SK-N-SH (cell line): ENCODE results near the gene LRP6. TPM values are rescaled to one million over a fixed set of nuclear protein-coding genes. Genes with fewer than 3 reads are reported as not detected.

Experiments used
- CTCF ChIA-PET: fragments of 300-600, 350-600 bp; formaldehyde crosslinking; extraction: SDS; loops from one replicate; lab custom pipeline; 2021; lab: Yijun Ruan, JAX
- POLR2A ChIA-PET: fragments of 350-600 bp; sonication (Branson Sonifier 250); formaldehyde crosslinking; extraction: SDS; loops from one replicate; lab custom pipeline; 2020; ENCODE audit warnings: antibody characterized with exemption, inconsistent platforms; lab: Yijun Ruan, JAX
- DNase-seq: peaks from one replicate; pipeline ENCODE4 v3.0.0; 2012
- H2AFZ ChIP-seq: fragments of 200-600 bp; sonication (generic); 2 replicates; pipeline ENCODE4 v1.8.1; 2016; ENCODE audit warnings: antibody characterized with exemption, mild to moderate bottlenecking, low read depth
- H3F3A ChIP-seq: fragments of 200-600 bp; sonication (generic); replicated peaks from 2 replicates; pipeline ENCODE3; 2016; ENCODE audit warnings: antibody characterized with exemption, mild to moderate bottlenecking; ENCODE audit not compliant: insufficient read depth
- H3K27ac ChIP-seq, 2 experiments: fragments of 200-500 bp in 1 of 2; fragments of 200-600 bp in 1 of 2; sonication (Bioruptor generic) in 1 of 2; sonication (generic), shearing (Covaris generic) in 1 of 2; 2 replicates each; pipeline versions ENCODE4 v1.5.1 to v1.6.1; 2014 to 2016; ENCODE audit warnings: low read depth in 2 of 2, inconsistent platforms in 1 of 2, low read length in 1 of 2, mild to moderate bottlenecking in 1 of 2, mixed read lengths in 1 of 2
- H3K27me3 ChIP-seq: fragments of 200-600 bp; sonication (generic), shearing (Covaris generic); 2 replicates; pipeline ENCODE4 v1.6.1; 2016; ENCODE audit warnings: mixed run types; ENCODE audit not compliant: insufficient read depth
- H3K36me3 ChIP-seq, 2 experiments: fragments of 200-500 bp in 1 of 2; fragments of 200-600 bp in 1 of 2; sonication (Bioruptor generic) in 1 of 2; sonication (generic) in 1 of 2; replicated peaks in 1 of 2; 2 replicates each; pipeline versions ENCODE3 to v1.5.1; 2014 to 2016; ENCODE audit warnings: low read length in 1 of 2, mild to moderate bottlenecking in 1 of 2; ENCODE audit not compliant: insufficient read depth in 2 of 2, control insufficient read depth in 1 of 2
- H3K4me1 ChIP-seq, 2 experiments: fragments of 200-500 bp in 1 of 2; fragments of 200-600 bp in 1 of 2; sonication (Bioruptor generic) in 1 of 2; sonication (generic), shearing (Covaris generic) in 1 of 2; 2 replicates each; pipeline versions ENCODE4 v1.5.1 to v1.6.1; 2014 to 2016; ENCODE audit warnings: low read depth in 1 of 2, low read length in 1 of 2, mixed run types in 1 of 2; ENCODE audit not compliant: insufficient read depth in 2 of 2, control insufficient read depth in 1 of 2
- H3K4me2 ChIP-seq: fragments of 200-600 bp; sonication (generic), shearing (Covaris generic); 2 replicates; pipeline ENCODE4 v1.6.1; 2017; ENCODE audit warnings: mixed run types
- H3K4me3 ChIP-seq, 2 experiments: fragments of 200-500 bp in 1 of 2; fragments of 200-600 bp in 1 of 2; sonication (Bioruptor generic) in 1 of 2; sonication (generic), shearing (Covaris generic) in 1 of 2; 2 replicates each; pipeline versions ENCODE4 v1.5.1 to v1.8.1; 2014 to 2016; ENCODE audit warnings: low read depth in 2 of 2, inconsistent platforms in 1 of 2, low read length in 1 of 2, mild to moderate bottlenecking in 1 of 2, mixed read lengths in 1 of 2, moderate library complexity in 1 of 2
- H3K79me2 ChIP-seq: fragments of 200-600 bp; sonication (generic); 2 replicates; pipeline ENCODE4 v1.8.1; 2017; ENCODE audit warnings: mild to moderate bottlenecking; ENCODE audit not compliant: insufficient read depth
- H3K9ac ChIP-seq: fragments of 200-600 bp; sonication (generic); 2 replicates; pipeline ENCODE4 v1.6.1; 2017; ENCODE audit warnings: mixed run types
- H3K9me2 ChIP-seq: fragments of 200-600 bp; sonication (generic); 2 replicates; pipeline ENCODE4 v1.6.1; 2017; ENCODE audit warnings: mixed run types
- H3K9me3 ChIP-seq: fragments of 200-600 bp; sonication (generic); 2 replicates; pipeline ENCODE4 v1.6.1; 2017; ENCODE audit warnings: mixed run types, mild to moderate bottlenecking, moderate library complexity
- H4K20me1 ChIP-seq: fragments of 200-600 bp; sonication (generic); 2 replicates; pipeline ENCODE4 v1.6.1; 2017; ENCODE audit warnings: mild to moderate bottlenecking, mixed run types; ENCODE audit not compliant: insufficient read depth
- EP300 ChIP-seq, 2 experiments: IDR thresholded peaks; 2 replicates each; pipeline versions ENCODE4 v1.4.0 to v1.6.1; 2012; ENCODE audit warnings: borderline replicate concordance in 1 of 2, low read depth in 1 of 2, low read length in 1 of 2
- EZH2phosphoT487 ChIP-seq: fragments of 200-600 bp; sonication (generic); IDR thresholded peaks from 2 replicates; pipeline ENCODE4 v1.6.1; 2017; ENCODE audit warnings: low read depth, mixed run types, mild to moderate bottlenecking, antibody characterized with exemption, moderate library complexity, borderline replicate concordance
- GATA2 ChIP-seq: sonication (generic); formaldehyde crosslinking; IDR thresholded peaks from 2 replicates; pipeline ENCODE4 v1.5.0; 2020; ENCODE audit warnings: mild to moderate bottlenecking, missing genetic modification reagents
- JUND ChIP-seq: IDR thresholded peaks from 2 replicates; pipeline ENCODE4 v1.4.0; 2012
- MXI1 ChIP-seq: IDR thresholded peaks from 2 replicates; pipeline ENCODE4 v1.6.1; 2012; ENCODE audit warnings: mild to moderate bottlenecking, low read depth, low read length, improper control_type of control experiment
- NFIC ChIP-seq: IDR thresholded peaks from 2 replicates; pipeline ENCODE4 v1.4.0; 2012; ENCODE audit warnings: borderline replicate concordance
- NRF1 ChIP-seq: IDR thresholded peaks from 2 replicates; pipeline ENCODE4 v1.6.1; 2012; ENCODE audit warnings: low read depth, mild to moderate bottlenecking, low read length
- POLR2AphosphoS5 ChIP-seq: IDR thresholded peaks from 2 replicates; pipeline ENCODE4 v1.6.1; 2012; ENCODE audit warnings: low read depth, low read length
- RAD21 ChIP-seq: IDR thresholded peaks from 2 replicates; pipeline ENCODE4 v1.6.1; 2012; ENCODE audit warnings: mild to moderate bottlenecking, low read length
- RCOR1 ChIP-seq: fragments of 150-350 bp; IDR thresholded peaks from 2 replicates; pipeline ENCODE4 v1.6.1; 2017; ENCODE audit warnings: antibody characterized with exemption, low read length
- RXRA ChIP-seq: IDR thresholded peaks from 2 replicates; pipeline ENCODE4 v1.4.0; 2012; ENCODE audit warnings: low read depth, mild to moderate bottlenecking, borderline replicate concordance
- SIN3A ChIP-seq: IDR thresholded peaks from 2 replicates; pipeline ENCODE4 v1.6.1; 2012; ENCODE audit warnings: low read depth, mild to moderate bottlenecking, low read length, moderate library complexity, borderline replicate concordance
- SMC3 ChIP-seq: IDR thresholded peaks from 2 replicates; pipeline ENCODE4 v1.6.1; 2012; ENCODE audit warnings: low read depth, low read length, improper control_type of control experiment
- TCF12 ChIP-seq: IDR thresholded peaks from 2 replicates; pipeline ENCODE4 v1.4.0; 2012
- TEAD4 ChIP-seq: IDR thresholded peaks from 2 replicates; pipeline ENCODE4 v1.4.0; 2012; ENCODE audit warnings: mild to moderate bottlenecking, borderline replicate concordance; ENCODE audit not compliant: insufficient read depth
- YY1 ChIP-seq: IDR thresholded peaks from 2 replicates; pipeline ENCODE4 v1.4.0; 2012; ENCODE audit warnings: low read depth, mild to moderate bottlenecking
- WGBS: methylation state at CpG from one replicate; pipeline ENCODE4 v1.1.6; 2017; ENCODE audit warnings: low lambda C conversion rate; 5-methylcytosine and 5-hydroxymethylcytosine counted together
- polyA plus RNA-seq, 3 experiments: library from polyadenylated mRNA; depleted of rRNA; stranded (reverse); fragments of >200 nt; gene quantifications; 2 replicates each; pipeline ENCODE4 v1.2.3, GENCODE V29; 2012
- TF ChIP-seq, protein P1 (sequence below): fragments of 200-600 bp; sonication (generic); IDR thresholded peaks from 2 replicates; pipeline ENCODE4 v1.6.1; 2017; ENCODE audit warnings: antibody characterized with exemption, mild to moderate bottlenecking, moderate library complexity
- TF ChIP-seq, protein P2 (sequence below): fragments of 150-350 bp; IDR thresholded peaks from 2 replicates; pipeline ENCODE4 v1.6.1; 2016; ENCODE audit warnings: mild to moderate bottlenecking, low read depth, low read length
- TF ChIP-seq, protein P3 (sequence below): fragments of 150-350 bp; IDR thresholded peaks from 2 replicates; pipeline ENCODE4 v1.6.1; 2017; ENCODE audit warnings: antibody characterized with exemption, low read length, low read depth, borderline replicate concordance

The LRP6 gene
- polyA plus RNA-seq, 1 of the 3 experiments (the other 2 are of a cell fraction), result 13.7 TPM

DNA sequence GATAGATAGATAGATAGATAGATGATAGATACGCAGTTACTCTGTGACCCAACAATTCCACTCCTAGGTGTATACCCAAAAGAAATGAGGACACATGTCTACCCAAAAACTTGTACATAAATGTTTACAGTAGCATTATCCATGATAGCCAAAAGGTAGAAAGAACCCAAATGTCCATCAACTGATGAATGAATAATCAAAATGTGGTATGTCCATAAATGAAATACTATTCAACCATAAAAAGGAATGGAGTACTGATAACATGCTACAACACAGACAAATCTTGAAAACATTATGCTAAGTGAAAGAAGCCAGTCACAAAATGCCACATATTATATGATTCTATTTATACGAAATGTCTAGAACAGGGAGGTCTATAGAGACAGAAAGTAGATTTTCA lies 36.1 kb upstream of the LRP6 start:
- no peaks in the 10 kb centered on the region for H3K79me2 ChIP-seq
- no peaks in the 10 kb centered on the region for H3K36me3 ChIP-seq
- ChIA-PET POLR2A (no interaction called here), CTCF (no interaction called here)
- TF ChIP-seq TEAD4 (no peak), NRF1 (no peak), POLR2AphosphoS5 (no peak), RAD21 (no peak), YY1 (no peak), EP300 (IDR thresholded peaks at IDR 0.05; ENCODE audit: borderline replicate concordance in 1 of 2, low read depth in 1 of 2, low read length in 1 of 2) (no peak), EZH2phosphoT487 (no peak), GATA2 (CRISPR knock-in tag) (no peak), MXI1 (no peak), RXRA (no peak), JUND (no peak), NFIC (no peak), SIN3A (no peak), SMC3 (no peak), RCOR1 (no peak), TCF12 (no peak)
- TF ChIP-seq, protein P1, sequence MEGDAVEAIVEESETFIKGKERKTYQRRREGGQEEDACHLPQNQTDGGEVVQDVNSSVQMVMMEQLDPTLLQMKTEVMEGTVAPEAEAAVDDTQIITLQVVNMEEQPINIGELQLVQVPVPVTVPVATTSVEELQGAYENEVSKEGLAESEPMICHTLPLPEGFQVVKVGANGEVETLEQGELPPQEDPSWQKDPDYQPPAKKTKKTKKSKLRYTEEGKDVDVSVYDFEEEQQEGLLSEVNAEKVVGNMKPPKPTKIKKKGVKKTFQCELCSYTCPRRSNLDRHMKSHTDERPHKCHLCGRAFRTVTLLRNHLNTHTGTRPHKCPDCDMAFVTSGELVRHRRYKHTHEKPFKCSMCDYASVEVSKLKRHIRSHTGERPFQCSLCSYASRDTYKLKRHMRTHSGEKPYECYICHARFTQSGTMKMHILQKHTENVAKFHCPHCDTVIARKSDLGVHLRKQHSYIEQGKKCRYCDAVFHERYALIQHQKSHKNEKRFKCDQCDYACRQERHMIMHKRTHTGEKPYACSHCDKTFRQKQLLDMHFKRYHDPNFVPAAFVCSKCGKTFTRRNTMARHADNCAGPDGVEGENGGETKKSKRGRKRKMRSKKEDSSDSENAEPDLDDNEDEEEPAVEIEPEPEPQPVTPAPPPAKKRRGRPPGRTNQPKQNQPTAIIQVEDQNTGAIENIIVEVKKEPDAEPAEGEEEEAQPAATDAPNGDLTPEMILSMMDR, result no peak
- TF ChIP-seq, protein P2, sequence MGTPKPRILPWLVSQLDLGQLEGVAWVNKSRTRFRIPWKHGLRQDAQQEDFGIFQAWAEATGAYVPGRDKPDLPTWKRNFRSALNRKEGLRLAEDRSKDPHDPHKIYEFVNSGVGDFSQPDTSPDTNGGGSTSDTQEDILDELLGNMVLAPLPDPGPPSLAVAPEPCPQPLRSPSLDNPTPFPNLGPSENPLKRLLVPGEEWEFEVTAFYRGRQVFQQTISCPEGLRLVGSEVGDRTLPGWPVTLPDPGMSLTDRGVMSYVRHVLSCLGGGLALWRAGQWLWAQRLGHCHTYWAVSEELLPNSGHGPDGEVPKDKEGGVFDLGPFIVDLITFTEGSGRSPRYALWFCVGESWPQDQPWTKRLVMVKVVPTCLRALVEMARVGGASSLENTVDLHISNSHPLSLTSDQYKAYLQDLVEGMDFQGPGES, result no peak
- TF ChIP-seq, protein P3, sequence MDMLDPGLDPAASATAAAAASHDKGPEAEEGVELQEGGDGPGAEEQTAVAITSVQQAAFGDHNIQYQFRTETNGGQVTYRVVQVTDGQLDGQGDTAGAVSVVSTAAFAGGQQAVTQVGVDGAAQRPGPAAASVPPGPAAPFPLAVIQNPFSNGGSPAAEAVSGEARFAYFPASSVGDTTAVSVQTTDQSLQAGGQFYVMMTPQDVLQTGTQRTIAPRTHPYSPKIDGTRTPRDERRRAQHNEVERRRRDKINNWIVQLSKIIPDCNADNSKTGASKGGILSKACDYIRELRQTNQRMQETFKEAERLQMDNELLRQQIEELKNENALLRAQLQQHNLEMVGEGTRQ, result no peak
- H2AFZ ChIP-seq, result no peak overlapping the region
- H3F3A ChIP-seq, result no peaks in the 10 kb centered on the region
- H3K4me2 ChIP-seq, result no peak overlapping the region
- no peaks in the 10 kb centered on the region for H3K27me3 ChIP-seq
- no peak overlapping the region for H3K9ac ChIP-seq
- H3K9me3 ChIP-seq, result no peaks in the 10 kb centered on the region
- 93% methylated on average over 2 of the region's 2 CpGs for WGBS
- no peak overlapping the region for H3K27ac ChIP-seq
- H3K4me3 ChIP-seq, result no peak overlapping the region
- no peaks in the 10 kb centered on the region for H4K20me1 ChIP-seq
- no peaks in the 10 kb centered on the region for H3K9me2 ChIP-seq
- no peak for DNase-seq
- no peaks in the 10 kb centered on the region for H3K4me1 ChIP-seq
